Right lobe of liver (tissue), 4 donors: ENCODE measurements around the gene LMTK2.

ENCODE experiments used
- CTCF ChIP-seq, 4 donors: fragments of 200-600 bp in 3 of 4; fragments of 450-650 bp in 1 of 4; IDR thresholded peaks; one replicate each; pipeline versions ENCODE4 v1.5.1 to v1.8.0; 2016 to 2022; ENCODE audit warnings: antibody characterized with exemption in 4 of 4, mild to moderate bottlenecking in 2 of 4
- POLR2A ChIP-seq: fragments of 450-650 bp; IDR thresholded peaks from one replicate; pipeline ENCODE4 v1.6.1; 2017; ENCODE audit warnings: antibody characterized with exemption, mild to moderate bottlenecking
- donor health status: DM: no; HTN: no; CAD: no.
- donor health status: DM: no; HTN: no; CAD: no.
- donor health status: DM: no; HTN: yes; CAD: no.

- TF ChIP-seq CTCF (IDR thresholded peaks at IDR 0.05), result no peak
- TF ChIP-seq POLR2A, result no peak
Observed at GRCh38 chr7:98136423-98136822, 29.8 kb downstream of the LMTK2 start.
